Right cardiac atrium (tissue), 5 donors: ENCODE results near the gene SWT1. TPM values are rescaled to one million over a fixed set of nuclear protein-coding genes. Genes with fewer than 3 reads are reported as not detected.
"Not testable (repeated sequence)": the region's sequence is repeated elsewhere in the genome, so short reads cannot be mapped to it uniquely, and the experiment has no call there.

Experiments
- ATAC-seq, 2 donors: fragments of 200-7000 bp; cut with Tn5 transposase; one replicate each; pipeline versions ENCODE4 v1.8.0 to v1.9.1; 2020; ENCODE audit warnings: moderate library complexity in 2 of 2, mild to moderate bottlenecking in 1 of 2
- DNase-seq, 3 donors: peaks; one replicate each; pipeline ENCODE4 v3.0.0-alpha.2; 2020
- H3K27ac ChIP-seq: one replicate; pipeline ENCODE4 v1.5.1; 2013; ENCODE audit warnings: mild to moderate bottlenecking, low read length, control low read depth, moderate library complexity
- H3K27me3 ChIP-seq: one replicate; pipeline ENCODE4 v1.6.1; 2013; ENCODE audit not compliant: control insufficient read depth, insufficient read depth
- H3K4me1 ChIP-seq: one replicate; pipeline ENCODE4 v1.6.1; 2013; ENCODE audit warnings: low read length; ENCODE audit not compliant: control insufficient read depth, insufficient read depth
- H3K4me3 ChIP-seq: one replicate; pipeline ENCODE4 v1.5.1; 2013; ENCODE audit warnings: low read length, control low read depth
- H3K9me3 ChIP-seq: one replicate; pipeline ENCODE4 v1.6.1; 2013; ENCODE audit warnings: low read length; ENCODE audit not compliant: control insufficient read depth
- WGBS: extraction: QIAGEN DNeasy Blood & Tissue Kit; methylation state at CpG from one replicate; pipeline ENCODE4 v1.1.7; 2013; 5-methylcytosine and 5-hydroxymethylcytosine counted together
- intact Hi-C, 4 donors: fragments of 100-400 bp; cut with DNase I; formaldehyde crosslinking; loops; one replicate each; pipeline versions ENCODE4 v1.11.0 to v1.14.0; 2022 to 2023
- polyA plus RNA-seq: library from polyadenylated mRNA; stranded (reverse); fragments of 200-250 nt; gene quantifications from one replicate; pipeline ENCODE4 v1.2.3, GENCODE V29; 2013
- total RNA-seq, 4 donors: library from RNA; stranded (reverse); fragmentation: NEBNext Ultra II Directional; extraction: Animal tissue kit (Norgen Biotek cat#: 25700); gene quantifications; one replicate each; pipeline ENCODE4 v1.2.1, GENCODE V29; 2021
- donor health status: healthy with polysubstance abuse.
- donor health status: DM: no; HTN: yes; CAD: no.
- donor health status: DM: no; HTN: no; CAD: no.
- donor health status: DM: no; HTN: yes; CAD: no; lungs with severe emphysema.
- donor health status: DM: yes; HTN: yes; CAD: no.

The SWT1 gene
- total and polyA plus RNA-seq, 5 donors, result 1.9 to 7.7 (median 6.4) TPM

GRCh38 chr1:185193756-185194155 lies 36.8 kb downstream of the SWT1 start:
- Histone ChIP-seq H3K27me3 (no peaks in the 10 kb centered on the region), H3K4me3 (no peak overlapping the region), H3K27ac (no peak overlapping the region), H3K9me3 (no peaks in the 10 kb centered on the region), H3K4me1 (no peaks in the 10 kb centered on the region)
- DNase-seq (no peak), ATAC-seq (no peak)
- WGBS, result 91% methylated on average over 1 of the region's 1 CpG
- intact Hi-C loops, result no loop called here

- H3K27me3 ChIP-seq, H3K4me1 ChIP-seq, H3K27ac ChIP-seq, H3K4me3 ChIP-seq, DNase-seq, H3K9me3 ChIP-seq, ATAC-seq, intact Hi-C loops: not testable (repeated sequence)
- WGBS, result 97% methylated on average over 4 of the region's 4 CpGs
Observed at GRCh38 chr1:185198712-185199111, 41.7 kb downstream of the SWT1 start.

- no peak overlapping the region for H3K27ac ChIP-seq
- no peaks in the 10 kb centered on the region for H3K4me1 ChIP-seq
- WGBS, result 98% methylated on average over 8 of the region's 8 CpGs
- ATAC-seq (no peak), DNase-seq (no peak)
- intact Hi-C loops, result no loop called here
- no peak overlapping the region for H3K4me3 ChIP-seq
- no peaks in the 10 kb centered on the region for H3K9me3 ChIP-seq
- H3K27me3 ChIP-seq, result no peaks in the 10 kb centered on the region
Observed at GRCh38 chr1:185200889-185201288, 43.9 kb downstream of the SWT1 start.

GRCh38 chr1:185207170-185207569 lies 50.2 kb downstream of the SWT1 start:
- intact Hi-C loops, result no loop called here
- H3K4me3 ChIP-seq, result no peak overlapping the region
- no peak overlapping the region for H3K27ac ChIP-seq
- ATAC-seq, result no peak
- no peaks in the 10 kb centered on the region for H3K27me3 ChIP-seq
- no peak for DNase-seq
- no peaks in the 10 kb centered on the region for H3K4me1 ChIP-seq
- no peaks in the 10 kb centered on the region for H3K9me3 ChIP-seq

- intact Hi-C loops, result no loop called here
- WGBS, result 96% methylated on average over 3 of the region's 3 CpGs
- ATAC-seq, result no peak
- no peaks in the 10 kb centered on the region for H3K9me3 ChIP-seq
- H3K4me1 ChIP-seq, result no peaks in the 10 kb centered on the region
- no peaks in the 10 kb centered on the region for H3K27me3 ChIP-seq
- no peak overlapping the region for H3K27ac ChIP-seq
- no peak overlapping the region for H3K4me3 ChIP-seq
- no peak for DNase-seq
Observed at GRCh38 chr1:185207980-185208602, 51.1 kb downstream of the SWT1 start.

GRCh38 chr1:185208626-185209180 lies 51.7 kb downstream of the SWT1 start:
- Histone ChIP-seq H3K27ac (no peak overlapping the region), H3K4me1 (no peaks in the 10 kb centered on the region), H3K4me3 (no peak overlapping the region), H3K27me3 (no peaks in the 10 kb centered on the region), H3K9me3 (no peaks in the 10 kb centered on the region)
- DNase-seq (no peak), ATAC-seq (no peak)
- intact Hi-C loops, result no loop called here
- 67% methylated on average over 5 of the region's 5 CpGs for WGBS

GRCh38 chr1:185209357-185209756 lies 52.4 kb downstream of the SWT1 start:
- intact Hi-C loops, H3K27ac ChIP-seq, DNase-seq, ATAC-seq, H3K27me3 ChIP-seq, H3K4me1 ChIP-seq, H3K9me3 ChIP-seq, H3K4me3 ChIP-seq: not testable (repeated sequence)
- WGBS, result 93% methylated on average over 1 of the region's 1 CpG

GRCh38 chr1:185213091-185213490 lies 56.1 kb downstream of the SWT1 start:
- H3K4me1 ChIP-seq, result no peaks in the 10 kb centered on the region
- DNase-seq, result no peak
- ATAC-seq, result no peak
- no peaks in the 10 kb centered on the region for H3K9me3 ChIP-seq
- H3K27me3 ChIP-seq, result no peaks in the 10 kb centered on the region
- H3K4me3 ChIP-seq, result no peak overlapping the region
- intact Hi-C loops, result no loop called here
- no peak overlapping the region for H3K27ac ChIP-seq
- WGBS, result 75% methylated on average over 1 of the region's 1 CpG

GRCh38 chr1:185215911-185216310 lies 58.9 kb downstream of the SWT1 start:
- Histone ChIP-seq H3K27ac (no peak overlapping the region), H3K27me3 (no peaks in the 10 kb centered on the region), H3K9me3 (no peaks in the 10 kb centered on the region), H3K4me1 (no peaks in the 10 kb centered on the region), H3K4me3 (no peak overlapping the region)
- DNase-seq, result no peak
- no peak for ATAC-seq
- 83% methylated on average over 1 of the region's 1 CpG for WGBS
- intact Hi-C loops, result no loop called here

GRCh38 chr1:185224132-185224531 lies 67.2 kb downstream of the SWT1 start:
- H3K9me3 ChIP-seq, result no peaks in the 10 kb centered on the region
- no peaks in the 10 kb centered on the region for H3K27me3 ChIP-seq
- H3K4me3 ChIP-seq, result no peak overlapping the region
- H3K4me1 ChIP-seq, result no peaks in the 10 kb centered on the region
- intact Hi-C loops, result no loop called here
- no peak for DNase-seq
- WGBS, result 100% methylated on average over 1 of the region's 1 CpG
- no peak for ATAC-seq
- H3K27ac ChIP-seq, result no peak overlapping the region

GRCh38 chr1:185227161-185227560 lies 70.2 kb downstream of the SWT1 start:
- WGBS, result 80% methylated on average over 4 of the region's 4 CpGs
- intact Hi-C loops, result no loop called here
- no peaks in the 10 kb centered on the region for H3K4me1 ChIP-seq
- H3K9me3 ChIP-seq, result no peaks in the 10 kb centered on the region
- H3K27me3 ChIP-seq, result no peaks in the 10 kb centered on the region
- DNase-seq (no peak), ATAC-seq (no peak)
- no peak overlapping the region for H3K27ac ChIP-seq
- H3K4me3 ChIP-seq, result no peak overlapping the region

GRCh38 chr1:185228979-185229378 lies 72.0 kb downstream of the SWT1 start:
- intact Hi-C loops, result no loop called here
- H3K27ac ChIP-seq, result no peak overlapping the region
- H3K9me3 ChIP-seq, result no peaks in the 10 kb centered on the region
- no peaks in the 10 kb centered on the region for H3K4me1 ChIP-seq
- DNase-seq (no peak), ATAC-seq (no peak)
- WGBS, result 90% methylated on average over 4 of the region's 4 CpGs
- no peak overlapping the region for H3K4me3 ChIP-seq
- no peaks in the 10 kb centered on the region for H3K27me3 ChIP-seq
